ENCODE results near the gene DBT. TPM values are rescaled to one million over a fixed set of nuclear protein-coding genes. Genes with fewer than 3 reads are reported as not detected.

DBT gene
- total RNA-seq, 1 donor from 2014 or later = 12.7 TPM

GRCh38 chr1:100187912-100188311 is 61.7 kb downstream of the DBT start:
- no peak for ATAC-seq

GRCh38 chr1:100184536-100184935 is 65.1 kb downstream of the DBT start:
- peak; percentile 64 for ATAC-seq

- no peak for ATAC-seq
Observed at GRCh38 chr1:100183370-100183769, 66.3 kb downstream of the DBT start.

- ATAC-seq = no peak
Observed at GRCh38 chr1:100178091-100178490, 71.5 kb downstream of the DBT start, which contains the start of gene LRRC39. TSS of gene LRRC39 (minus strand) at chr1:100178256. CDS start at chr1:100168516, 9,740 bp downstream.

- ATAC-seq = no peak
Observed at GRCh38 chr1:100177295-100178041, 72.2 kb downstream of the DBT start.

- no peak for ATAC-seq
Observed at GRCh38 chr1:100168051-100168450, 81.6 kb downstream of the DBT start.

- ATAC-seq = no peak
Observed at GRCh38 chr1:100164702-100165101, 84.9 kb downstream of the DBT start.

- no peak for ATAC-seq
Observed at GRCh38 chr1:100164216-100164615, 85.4 kb downstream of the DBT start.

- no peak for ATAC-seq
Observed at GRCh38 chr1:100162881-100163280, 86.8 kb downstream of the DBT start.

GRCh38 chr1:100152271-100152670 is 97.4 kb downstream of the DBT start:
- ATAC-seq = no peak

GRCh38 chr1:100151679-100152078 is 98.0 kb downstream of the DBT start:
- no peak for ATAC-seq

- no peak for ATAC-seq
Observed at GRCh38 chr1:100147875-100148274, 101.8 kb downstream of the DBT start.

- ATAC-seq = no peak
Observed at GRCh38 chr1:100146958-100147357, 102.7 kb downstream of the DBT start.

- ATAC-seq = no peak
Observed at GRCh38 chr1:100145116-100145515, 104.5 kb downstream of the DBT start.

- ATAC-seq = no peak
Observed at GRCh38 chr1:100142343-100142742, 107.3 kb downstream of the DBT start.

- no peak for ATAC-seq
Observed at GRCh38 chr1:100141192-100141591, 108.4 kb downstream of the DBT start.

- no peak for ATAC-seq
Observed at GRCh38 chr1:100137602-100138001, 112.0 kb downstream of the DBT start.

Other genes starting within 250 kb of the DBT start
- gene SASS6, start 116.9 kb downstream of the DBT start, total RNA-seq = 2.9 TPM
- 9.4 TPM for gene TRMT13, start 116.7 kb downstream of the DBT start, total RNA-seq
- gene LRRC39, start 71.6 kb downstream of the DBT start, total RNA-seq = not detected
- gene RTCA, start 16.4 kb upstream of the DBT start, total RNA-seq = 27.5 TPM
- gene CDC14A, start 102.7 kb upstream of the DBT start, total RNA-seq = 2.7 TPM

All from esophagus mucosa (tissue), 1 donor.